Neural progenitor cell (in vitro differentiated cells): ENCODE measurements around the gene NF2. TPM values are rescaled to one million over a fixed set of nuclear protein-coding genes. Genes with fewer than 3 reads are reported as not detected.
"Not testable (repeated sequence)": the region's sequence is repeated elsewhere in the genome, so short reads cannot be mapped to it uniquely, and the experiment has no call there.

ENCODE experiments used
- DNase-seq: peaks from one replicate; pipeline ENCODE4 v3.0.0-alpha.2; 2016; ENCODE audit warnings: low spot score
- H2AFZ ChIP-seq: fragments of 200-600 bp; sonication (generic); replicated peaks from 2 replicates; pipeline ENCODE4 v1.6.1; 2016; ENCODE audit warnings: antibody characterized with exemption
- H3F3A ChIP-seq: fragments of 200-600 bp; sonication (generic); 2 replicates; pipeline ENCODE4 v1.6.1; 2016; ENCODE audit warnings: antibody characterized with exemption, low read depth
- H3K27ac ChIP-seq: fragments of 200-600 bp; sonication (generic); 2 replicates; pipeline ENCODE4 v1.5.1; 2016; ENCODE audit warnings: mild to moderate bottlenecking
- H3K27me3 ChIP-seq: fragments of 200-600 bp; sonication (generic); 2 replicates; pipeline ENCODE4 v1.6.1; 2016; ENCODE audit warnings: mild to moderate bottlenecking, moderate library complexity
- H3K36me3 ChIP-seq: fragments of 200-600 bp; sonication (generic); 2 replicates; pipeline ENCODE4 v1.5.1; 2016
- H3K4me1 ChIP-seq: fragments of 200-600 bp; sonication (generic); 2 replicates; pipeline ENCODE4 v1.6.1; 2016; ENCODE audit warnings: mixed run types
- H3K4me2 ChIP-seq: fragments of 200-600 bp; sonication (generic); 2 replicates; pipeline ENCODE4 v1.6.1; 2016
- H3K4me3 ChIP-seq: fragments of 200-600 bp; sonication (generic); 2 replicates; pipeline ENCODE4 v1.5.1; 2016
- H3K79me2 ChIP-seq: fragments of 200-600 bp; sonication (generic); 2 replicates; pipeline ENCODE4 v1.6.1; 2016; ENCODE audit warnings: low read depth
- H3K9ac ChIP-seq: fragments of 200-600 bp; sonication (generic); 2 replicates; pipeline ENCODE4 v1.6.1; 2016
- H3K9me3 ChIP-seq: fragments of 200-600 bp; sonication (generic); 2 replicates; pipeline ENCODE4 v1.5.1; 2016; ENCODE audit warnings: low read depth
- H4K20me1 ChIP-seq: fragments of 200-600 bp; sonication (generic); 2 replicates; pipeline ENCODE4 v1.6.1; 2016; ENCODE audit warnings: low read depth
- H3K27ac Mint-ChIP-seq: 3 replicates; pipeline ENCODE4 v1.8.0; 2021; ENCODE audit warnings: mixed read lengths
- H3K27me3 Mint-ChIP-seq: 2 replicates; pipeline ENCODE4 v1.8.0; 2022; ENCODE audit warnings: low read depth, mild to moderate bottlenecking, inconsistent platforms, moderate library complexity, mixed read lengths; ENCODE audit not compliant: insufficient read depth
- H3K36me3 Mint-ChIP-seq: 3 replicates; pipeline ENCODE4 v1.8.0; 2021; ENCODE audit warnings: mixed read lengths
- H3K4me1 Mint-ChIP-seq: 3 replicates; pipeline ENCODE4 v1.8.0; 2021; ENCODE audit warnings: mixed read lengths
- H3K4me3 Mint-ChIP-seq: 3 replicates; pipeline ENCODE4 v1.8.0; 2021; ENCODE audit warnings: mild to moderate bottlenecking, moderate library complexity, mixed read lengths
- H3K9me3 Mint-ChIP-seq: 3 replicates; pipeline ENCODE4 v1.8.0; 2020; ENCODE audit warnings: mixed read lengths
- CTCF ChIP-seq: fragments of 200-600 bp; sonication (generic); IDR thresholded peaks from 2 replicates; pipeline ENCODE4 v1.5.1; 2017; ENCODE audit warnings: antibody characterized with exemption, mild to moderate bottlenecking
- EZH2 ChIP-seq: fragments of 200-600 bp; sonication (generic); IDR thresholded peaks from 2 replicates; pipeline ENCODE4 v1.6.1; 2017; ENCODE audit warnings: antibody characterized with exemption, mild to moderate bottlenecking, moderate library complexity
- EZH2phosphoT487 ChIP-seq: fragments of 200-600 bp; sonication (generic); IDR thresholded peaks from 2 replicates; pipeline ENCODE4 v1.6.1; 2017; ENCODE audit warnings: antibody characterized with exemption
- total RNA-seq: library from RNA; depleted of rRNA; stranded (reverse); fragments of >200 nt; gene quantifications from 2 replicates; pipeline ENCODE4 v1.2.3, GENCODE V29; 2015; ENCODE audit warnings: low replicate concordance

The NF2 gene
- total RNA-seq, 1 donor from 2014 or later: 18.7 TPM

- peaks cover 30% of the 10 kb centered on the region for H3K36me3 Mint-ChIP-seq
- no peaks in the 10 kb centered on the region for H3K4me1 ChIP-seq
- no peak overlapping the region for H3K27ac Mint-ChIP-seq
- H3K27me3 ChIP-seq: no peaks in the 10 kb centered on the region
- H3K9me3 ChIP-seq: no peaks in the 10 kb centered on the region
- DNase-seq: no peak
- H4K20me1 ChIP-seq: no peaks in the 10 kb centered on the region
- H3K27me3 Mint-ChIP-seq: no peaks in the 10 kb centered on the region
- peaks cover 12% of the 10 kb centered on the region for H3K36me3 ChIP-seq
- no peak overlapping the region for H3K4me3 Mint-ChIP-seq
- no peak overlapping the region for H3K4me2 ChIP-seq
- TF ChIP-seq CTCF: no peak
- H3K27ac ChIP-seq: no peak overlapping the region
- H3K9me3 Mint-ChIP-seq: no peaks in the 10 kb centered on the region
- peaks cover 15% of the 10 kb centered on the region for H3F3A ChIP-seq
- no peak overlapping the region for H2AFZ ChIP-seq
- H3K4me1 Mint-ChIP-seq: no peaks in the 10 kb centered on the region
- no peaks in the 10 kb centered on the region for H3K79me2 ChIP-seq
- no peak overlapping the region for H3K4me3 ChIP-seq
- H3K9ac ChIP-seq: no peak overlapping the region
Measured at GRCh38 chr22:29563652-29564460, 39.6 kb upstream of the NF2 start.

DNA sequence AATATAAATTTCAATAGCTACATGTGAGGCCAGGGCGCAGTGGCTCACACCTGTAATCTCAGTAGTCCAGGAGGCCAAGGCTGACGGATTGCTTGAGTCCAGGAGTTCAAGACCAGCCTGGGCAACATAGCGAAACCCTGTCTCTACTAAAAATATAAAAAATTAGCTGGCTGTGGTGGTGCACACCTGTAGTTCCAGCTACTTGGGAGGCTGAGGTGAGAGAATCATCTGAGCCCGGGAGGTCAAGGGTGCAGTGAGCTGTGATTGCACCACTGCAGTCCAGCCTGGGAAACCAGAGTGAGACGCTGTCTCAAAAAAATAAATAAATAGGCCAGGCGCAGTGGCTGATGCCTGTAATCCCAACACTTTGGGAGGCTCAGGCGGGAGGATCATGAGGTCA lies 36.9 kb upstream of the NF2 start:
- H2AFZ ChIP-seq, DNase-seq, H3K9ac ChIP-seq, H3K27ac ChIP-seq, H3K4me1 ChIP-seq, H3K9me3 ChIP-seq, H3K4me1 Mint-ChIP-seq, H3K4me3 Mint-ChIP-seq, H3K27ac Mint-ChIP-seq, H3K79me2 ChIP-seq, H4K20me1 ChIP-seq, H3K4me2 ChIP-seq, H3K9me3 Mint-ChIP-seq, H3K4me3 ChIP-seq, H3K27me3 Mint-ChIP-seq, H3K27me3 ChIP-seq: not testable (repeated sequence)
- peaks cover 12% of the 10 kb centered on the region for H3K36me3 ChIP-seq
- peaks cover 15% of the 10 kb centered on the region for H3F3A ChIP-seq
- H3K36me3 Mint-ChIP-seq: peaks cover 33% of the 10 kb centered on the region

GRCh38 chr22:29567338-29567737 lies 36.1 kb upstream of the NF2 start:
- Histone ChIP-seq H3K79me2 (no peaks in the 10 kb centered on the region), H3K27me3 (no peaks in the 10 kb centered on the region), H3K9me3 (no peaks in the 10 kb centered on the region), H3K4me2 (no peak overlapping the region), H3K4me3 (no peak overlapping the region), H3K4me1 (peaks cover 3% of the 10 kb centered on the region), H2AFZ (no peak overlapping the region), H3K9ac (no peak overlapping the region), H4K20me1 (peaks cover 16% of the 10 kb centered on the region), H3K27ac (no peak overlapping the region), H3F3A (peaks cover 15% of the 10 kb centered on the region), H3K36me3 (peaks cover 8% of the 10 kb centered on the region)
- peaks cover 3% of the 10 kb centered on the region for H3K27me3 Mint-ChIP-seq
- TF ChIP-seq EZH2: no peak
- TF ChIP-seq CTCF: no peak
- TF ChIP-seq EZH2phosphoT487: no peak
- no peaks in the 10 kb centered on the region for H3K9me3 Mint-ChIP-seq
- H3K4me3 Mint-ChIP-seq: no peak overlapping the region
- H3K27ac Mint-ChIP-seq: no peak overlapping the region
- H3K36me3 Mint-ChIP-seq: peaks cover 33% of the 10 kb centered on the region
- DNase-seq: no peak
- peaks cover 2% of the 10 kb centered on the region for H3K4me1 Mint-ChIP-seq

- peaks cover 8% of the 10 kb centered on the region for H3K36me3 ChIP-seq
- H3K27ac ChIP-seq: no peak overlapping the region
- H3K9ac ChIP-seq: no peak overlapping the region
- Mint-ChIP-seq H3K27ac (no peak overlapping the region), H3K27me3 (peaks cover 3% of the 10 kb centered on the region), H3K36me3 (peaks cover 27% of the 10 kb centered on the region), H3K9me3 (no peaks in the 10 kb centered on the region), H3K4me1 (peaks cover 2% of the 10 kb centered on the region), H3K4me3 (no peak overlapping the region)
- no peak overlapping the region for H2AFZ ChIP-seq
- H3F3A ChIP-seq: peaks cover 11% of the 10 kb centered on the region
- H3K4me2 ChIP-seq: no peak overlapping the region
- TF ChIP-seq EZH2phosphoT487 (no peak), EZH2 (no peak), CTCF (no peak)
- H4K20me1 ChIP-seq: peaks cover 16% of the 10 kb centered on the region
- DNase-seq: no peak
- H3K4me3 ChIP-seq: no peak overlapping the region
- H3K27me3 ChIP-seq: no peaks in the 10 kb centered on the region
- H3K4me1 ChIP-seq: peaks cover 3% of the 10 kb centered on the region
- H3K79me2 ChIP-seq: no peaks in the 10 kb centered on the region
- no peaks in the 10 kb centered on the region for H3K9me3 ChIP-seq
Measured at GRCh38 chr22:29569011-29569678, 34.3 kb upstream of the NF2 start.
